K562 (cell line): Measurements from ENCODE around the gene TMEM14C. TPM values are rescaled to one million over a fixed set of nuclear protein-coding genes. Genes with fewer than 3 reads are reported as not detected.

Experiments
- ATAC-seq: fragments of 200-7000 bp; cut with Tn5 transposase; 3 replicates; pipeline ENCODE4 v1.9.1; 2020; ENCODE audit warnings: moderate library complexity
- BruUV-seq: library from RNA; stranded (reverse); fragments of 400-500 nt; replicated peaks from 2 replicates; lab custom pipeline; 2021; lab: Mats Ljungman, UMichigan
- CTCF ChIA-PET: fragments of 300-600 bp; formaldehyde crosslinking; extraction: SDS; loops from one replicate; lab custom pipeline; 2021; ENCODE audit warnings: low intra/inter-chr PET ratio; lab: Yijun Ruan, JAX
- POLR2A ChIA-PET: fragments of 300-600, 350-650 bp; sonication (Branson Sonifier 250); formaldehyde crosslinking; extraction: SDS; loops from one replicate; lab custom pipeline; 2021; ENCODE audit warnings: antibody characterized with exemption, inconsistent platforms; lab: Yijun Ruan, JAX
- DNase-seq, 4 experiments: peaks; one replicate each; pipeline versions ENCODE4 v3.0.0 to v3.0.0-alpha.2; 2011 to 2018; ENCODE audit warnings: low spot score in 3 of 4, mixed read lengths in 3 of 4; ENCODE audit errors: extremely low read depth in 1 of 4
- FAIRE-seq: peaks from 2 replicates; lab custom pipeline; 2011; peaks lifted over from hg19 to GRCh38; lab: Jason Lieb, UNC
- H2AFZ ChIP-seq: 2 replicates; pipeline ENCODE4 v1.6.0; 2011; ENCODE audit warnings: low read depth, low read length, control low read depth, inconsistent platforms
- H3K27ac ChIP-seq: fragments of 200-600 bp; 3 replicates; pipeline ENCODE4 v1.8.0; 2011; ENCODE audit warnings: low read depth, mild to moderate bottlenecking, control low read depth, inconsistent platforms, low read length, moderate library complexity, mixed read lengths; ENCODE audit errors: extremely low read depth
- H3K27me3 ChIP-seq, 2 experiments: fragments of 300-600 bp in 1 of 2; 2 replicates in 1 of 2; 3 replicates in 1 of 2; pipeline versions ENCODE4 v1.6.0 to v1.8.0; 2011; ENCODE audit warnings: inconsistent platforms in 2 of 2, low read length in 2 of 2, mild to moderate bottlenecking in 1 of 2, mixed read lengths in 1 of 2, moderate library complexity in 1 of 2; ENCODE audit not compliant: control insufficient read depth in 2 of 2, insufficient read depth in 2 of 2
- H3K36me3 ChIP-seq: fragments of 300-600 bp; 3 replicates; pipeline ENCODE4 v1.8.0; 2011; ENCODE audit warnings: mild to moderate bottlenecking, low read length, inconsistent platforms; ENCODE audit not compliant: control insufficient read depth, insufficient read depth
- H3K4me1 ChIP-seq, 2 experiments: fragments of 200-600 bp in 1 of 2; replicated peaks in 1 of 2; 2 replicates in 1 of 2; 3 replicates in 1 of 2; pipeline versions ENCODE4 v1.5.1 to v1.8.0; 2011; ENCODE audit warnings: inconsistent platforms in 2 of 2, low read length in 2 of 2, mild to moderate bottlenecking in 1 of 2, mixed read lengths in 1 of 2, moderate library complexity in 1 of 2; ENCODE audit not compliant: control insufficient read depth in 2 of 2, insufficient read depth in 2 of 2
- H3K4me2 ChIP-seq: 2 replicates; pipeline ENCODE4 v1.6.1; 2011; ENCODE audit warnings: low read length, control low read depth, inconsistent platforms, mixed read lengths; ENCODE audit not compliant: insufficient read depth
- H3K4me3 ChIP-seq: fragments of 200-600 bp; sonication (generic), shearing (Covaris generic); 2 replicates; pipeline ENCODE4 v1.5.1; 2016; ENCODE audit warnings: control low read depth, inconsistent platforms
- H3K79me2 ChIP-seq: fragments of 200-600 bp; 3 replicates; pipeline ENCODE4 v1.8.0; 2011; ENCODE audit warnings: low read length, inconsistent platforms; ENCODE audit not compliant: control insufficient read depth, insufficient read depth
- H3K9ac ChIP-seq, 2 experiments: 2 replicates each; pipeline versions ENCODE4 v1.6.0 to v1.6.1; 2011; ENCODE audit warnings: low read depth in 2 of 2, low read length in 2 of 2, control low read depth in 1 of 2, inconsistent platforms in 1 of 2, mild to moderate bottlenecking in 1 of 2, mixed read lengths in 1 of 2; ENCODE audit not compliant: insufficient read depth in 1 of 2
- H3K9me1 ChIP-seq: one replicate; pipeline ENCODE4 v1.6.0; 2011; ENCODE audit warnings: inconsistent platforms, mild to moderate bottlenecking, low read length, moderate library complexity; ENCODE audit not compliant: control insufficient read depth, insufficient read depth
- H3K9me3 ChIP-seq: replicated peaks from 2 replicates; pipeline ENCODE4 v1.5.1; 2011; ENCODE audit warnings: low read depth, low read length, inconsistent platforms; ENCODE audit not compliant: control insufficient read depth, insufficient read depth
- H4K20me1 ChIP-seq: replicated peaks from 2 replicates; pipeline ENCODE4 v1.6.1; 2011; ENCODE audit warnings: low read length, inconsistent platforms, mixed read lengths; ENCODE audit not compliant: control insufficient read depth, insufficient read depth
- BRD4 ChIP-seq: fragments of 200-600 bp; sonication (generic); IDR thresholded peaks from 2 replicates; pipeline ENCODE4 v1.6.1; 2017; ENCODE audit warnings: inconsistent platforms
- CCNT2 ChIP-seq: IDR thresholded peaks from 2 replicates; pipeline ENCODE4 v1.6.1; 2011; ENCODE audit warnings: borderline replicate concordance, low read depth, mild to moderate bottlenecking, moderate library complexity, mixed read lengths, low read length; ENCODE audit not compliant: insufficient read length; ENCODE audit errors: extremely low read depth
- CHD2 ChIP-seq: IDR thresholded peaks from 2 replicates; pipeline ENCODE4 v1.6.1; 2011; ENCODE audit warnings: low read depth, low read length
- DIDO1 ChIP-seq: fragments of 450-650 bp; IDR thresholded peaks from 2 replicates; pipeline ENCODE4 v1.6.1; 2016; ENCODE audit warnings: low read depth, missing biosample characterization, missing genetic modification characterization
- MYBL2 ChIP-seq, 2 experiments: fragments of 450-650 bp in 1 of 2; sonication (generic) in 1 of 2; formaldehyde crosslinking in 1 of 2; IDR thresholded peaks; 2 replicates each; pipeline versions ENCODE4 v1.6.1 to v1.8.1; 2017 to 2022; ENCODE audit warnings: borderline replicate concordance in 1 of 2, inconsistent platforms in 1 of 2, low read depth in 1 of 2, mild to moderate bottlenecking in 1 of 2, missing genetic modification reagents in 1 of 2, moderate library complexity in 1 of 2
- NR2F6 ChIP-seq: fragments of 450-650 bp; formaldehyde crosslinking; IDR thresholded peaks from 2 replicates; pipeline ENCODE4 v1.4.0; 2020; ENCODE audit warnings: mild to moderate bottlenecking
- SMAD4 ChIP-seq: fragments of 250-450 bp; sonication (Bioruptor Pico); conservative IDR thresholded peaks from 2 replicates; pipeline ENCODE4 v1.8.0; 2021; ENCODE audit warnings: inconsistent platforms, mild to moderate bottlenecking, moderate library complexity
- SMARCB1 ChIP-seq: IDR thresholded peaks from 2 replicates; pipeline ENCODE4 v1.6.1; 2011; ENCODE audit warnings: improper control_type of control experiment, low read depth; ENCODE audit not compliant: insufficient read length
- SRSF1 ChIP-seq: fragments of 200-400 bp; formaldehyde crosslinking; IDR thresholded peaks from 2 replicates; pipeline ENCODE4 v1.6.1; 2017; ENCODE audit warnings: mild to moderate bottlenecking, low read depth, low read length, moderate library complexity
- THAP7 ChIP-seq: fragments of 250-450 bp; sonication (Bioruptor Pico); IDR thresholded peaks from 2 replicates; pipeline ENCODE4 v1.5.0; 2021
- TRIM24 ChIP-seq, 2 experiments: fragments of 450-650 bp; IDR thresholded peaks; 2 replicates each; pipeline ENCODE4 v1.6.1; 2016
- ZNF174 ChIP-seq: fragments of 250-450 bp; sonication (Bioruptor Pico); IDR thresholded peaks from 2 replicates; pipeline ENCODE4 v1.4.0; 2020; ENCODE audit warnings: mild to moderate bottlenecking
- ZNF274 ChIP-seq: IDR thresholded peaks from 2 replicates; pipeline ENCODE4 v1.6.1; 2011; ENCODE audit warnings: low read depth, mild to moderate bottlenecking, low read length, moderate library complexity, borderline replicate concordance
- ZNF436 ChIP-seq: fragments of 250-450, 450-650 bp; sonication (Bioruptor Pico); formaldehyde crosslinking; IDR thresholded peaks from 2 replicates; pipeline ENCODE4 v1.7.0; 2020; ENCODE audit warnings: mild to moderate bottlenecking
- WGBS: fragments of 100-300 bp; shearing (Covaris generic); methylation state at CpG from one replicate; pipeline ENCODE4 v1.1.6; 2016; ENCODE audit warnings: low coverage, mixed read lengths; ENCODE audit not compliant: insufficient coverage; ENCODE audit errors: missing lambda C conversion rate; 5-methylcytosine and 5-hydroxymethylcytosine counted together
- in situ Hi-C: fragments of 300-500 bp; cut with MboI; formaldehyde crosslinking; loops from 4 replicates; pipeline ENCODE4 v1.15.0; 2018; ENCODE audit warnings: inconsistent platforms, mixed read lengths
- intact Hi-C: fragments of 100-400 bp; cut with micrococcal nuclease; formaldehyde crosslinking; loops from 2 replicates; pipeline ENCODE4 v1.14.2; 2022
- polyA plus RNA-seq, 8 experiments: library from polyadenylated mRNA; depleted of rRNA in 4 of 8; stranded (reverse) in 5 of 8; unstranded in 3 of 8; fragments of >200 nt; fragmentation: Nextera tagmentation in 2 of 8; fragmentation: Illumina TruSeq in 1 of 8; extraction: Ambion mirVana in 2 of 8; extraction: Trizol in 1 of 8; gene quantifications; 2 replicates each; pipeline versions ENCODE4 v1.2.1 to v1.2.3, GENCODE V29; 2011 to 2014; ENCODE audit warnings: inconsistent platforms in 1 of 8, missing spikeins in 1 of 8
- total RNA-seq, 7 experiments: library from RNA; depleted of rRNA in 6 of 7; stranded (reverse); fragments of >200 nt in 6 of 7; fragmentation: Illumina TruSeq in 2 of 7; extraction: Trizol in 2 of 7; gene quantifications; 2 replicates each; pipeline versions ENCODE4 v1.2.1 to v1.2.3, GENCODE V29; 2011 to 2021; ENCODE audit warnings: low replicate concordance in 1 of 7
- TF ChIP-seq, protein P1 (sequence below): fragments of 250-450 bp; sonication (Bioruptor Pico); IDR thresholded peaks from 2 replicates; pipeline ENCODE4 v1.5.0; 2020; ENCODE audit warnings: mild to moderate bottlenecking
- TF ChIP-seq, protein P2 (sequence below): sonication (generic); formaldehyde crosslinking; IDR thresholded peaks from 2 replicates; pipeline ENCODE4 v1.8.1; 2023; ENCODE audit warnings: mild to moderate bottlenecking, missing genetic modification reagents
- TF ChIP-seq, protein P3 (sequence below), 2 experiments: fragments of 450-650 bp; IDR thresholded peaks; 2 replicates each; pipeline ENCODE4 v1.6.1; 2016

Gene TMEM14C
- total and polyA plus RNA-seq, 9 of the 15 experiments (the other 6 are each of a cell fraction or from before 2014, with no cell fraction given), result 151 to 496 (median 263) TPM

DNA sequence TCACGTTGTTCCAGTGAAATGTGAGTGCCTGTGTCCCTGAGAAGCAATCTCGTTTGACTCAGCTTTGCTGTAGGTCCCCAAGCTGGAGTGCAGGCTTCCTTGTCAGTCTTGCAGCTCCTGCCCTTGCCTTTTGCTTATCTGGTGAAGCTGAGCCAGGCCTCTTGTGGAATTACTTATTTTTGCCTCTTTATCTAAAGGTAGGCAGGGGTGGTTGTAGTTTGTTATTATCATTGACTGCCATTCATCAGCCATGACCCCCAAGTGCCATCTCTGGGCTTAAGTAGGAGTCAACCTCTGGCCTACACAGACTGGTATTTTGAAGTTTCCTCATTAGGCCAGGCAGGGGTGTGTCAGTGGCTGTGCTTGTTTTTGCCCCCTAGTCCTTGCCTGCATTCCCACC, 26.9 kb downstream of the TMEM14C start:
- Histone ChIP-seq H4K20me1 (peaks cover 25% of the 10 kb centered on the region), H2AFZ (no peak overlapping the region), H3K4me3 (peak overlapping the region; percentile 57; the same call in 1 of the 2 replicates), H3K4me1 (peaks cover 28 to 51% of the 10 kb centered on the region in 2 experiments), H3K4me2 (peak overlapping the region; percentile 84), H3K9me3 (no peaks in the 10 kb centered on the region), H3K9ac (peak overlapping the region; percentile 2 to 81; a peak in 3 of 4 replicates), H3K79me2 (peaks cover 71% of the 10 kb centered on the region), H3K9me1 (no peaks in the 10 kb centered on the region), H3K27me3 (no peaks in the 10 kb centered on the region), H3K36me3 (peaks cover 52% of the 10 kb centered on the region), H3K27ac (peak overlapping the region; percentile 38; the same call in 2 of the 3 replicates)
- BruUV-seq, result no TSS peak
- POLR2A ChIA-PET, result interaction anchor here (0.6 to 2.7 kb wide), 6 partner anchors 9 to 636 kb away, joined by 3 to 10 read pairs (median 4); no protein-coding TSS in a partner anchor
- peak; percentile 97 for FAIRE-seq
- in situ Hi-C loops (no loop called here), intact Hi-C loops (loop anchor here (5.0 kb wide), 1 partner anchor 37 kb away; no protein-coding TSS in a partner anchor)
- peak in 3 of 4 experiments; percentile 22 to 93 (median 83) for DNase-seq
- ATAC-seq, result peak; percentile 50
- 0% methylated on average over 2 of the region's 2 CpGs for WGBS
- CTCF ChIA-PET, result no interaction called here
- peak; percentile 74 for TF ChIP-seq SMAD4 (CRISPR knock-in tag)
- no peak for TF ChIP-seq MYBL2 (IDR thresholded peaks at IDR 0.05; ENCODE audit: low read depth)
- TF ChIP-seq MYBL2 (CRISPR knock-in tag; IDR thresholded peaks at IDR 0.05; ENCODE audit: borderline replicate concordance), result no peak
- TF ChIP-seq, protein P1, sequence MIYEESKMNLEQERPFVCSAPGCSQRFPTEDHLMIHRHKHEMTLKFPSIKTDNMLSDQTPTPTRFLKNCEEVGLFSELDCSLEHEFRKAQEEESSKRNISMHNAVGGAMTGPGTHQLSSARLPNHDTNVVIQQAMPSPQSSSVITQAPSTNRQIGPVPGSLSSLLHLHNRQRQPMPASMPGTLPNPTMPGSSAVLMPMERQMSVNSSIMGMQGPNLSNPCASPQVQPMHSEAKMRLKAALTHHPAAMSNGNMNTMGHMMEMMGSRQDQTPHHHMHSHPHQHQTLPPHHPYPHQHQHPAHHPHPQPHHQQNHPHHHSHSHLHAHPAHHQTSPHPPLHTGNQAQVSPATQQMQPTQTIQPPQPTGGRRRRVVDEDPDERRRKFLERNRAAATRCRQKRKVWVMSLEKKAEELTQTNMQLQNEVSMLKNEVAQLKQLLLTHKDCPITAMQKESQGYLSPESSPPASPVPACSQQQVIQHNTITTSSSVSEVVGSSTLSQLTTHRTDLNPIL (CRISPR knock-in tag), result no peak
- no peak for TF ChIP-seq THAP7
- no peak for TF ChIP-seq SRSF1
- no peak for TF ChIP-seq BRD4
- no peak for TF ChIP-seq CCNT2
- no peak for TF ChIP-seq DIDO1 (tag)
- TF ChIP-seq TRIM24 (IDR thresholded peaks at IDR 0.05), result peak; percentile 84 to 86; a peak in 2 of 4 replicates
- TF ChIP-seq SMARCB1, result no peak
- TF ChIP-seq, protein P2, sequence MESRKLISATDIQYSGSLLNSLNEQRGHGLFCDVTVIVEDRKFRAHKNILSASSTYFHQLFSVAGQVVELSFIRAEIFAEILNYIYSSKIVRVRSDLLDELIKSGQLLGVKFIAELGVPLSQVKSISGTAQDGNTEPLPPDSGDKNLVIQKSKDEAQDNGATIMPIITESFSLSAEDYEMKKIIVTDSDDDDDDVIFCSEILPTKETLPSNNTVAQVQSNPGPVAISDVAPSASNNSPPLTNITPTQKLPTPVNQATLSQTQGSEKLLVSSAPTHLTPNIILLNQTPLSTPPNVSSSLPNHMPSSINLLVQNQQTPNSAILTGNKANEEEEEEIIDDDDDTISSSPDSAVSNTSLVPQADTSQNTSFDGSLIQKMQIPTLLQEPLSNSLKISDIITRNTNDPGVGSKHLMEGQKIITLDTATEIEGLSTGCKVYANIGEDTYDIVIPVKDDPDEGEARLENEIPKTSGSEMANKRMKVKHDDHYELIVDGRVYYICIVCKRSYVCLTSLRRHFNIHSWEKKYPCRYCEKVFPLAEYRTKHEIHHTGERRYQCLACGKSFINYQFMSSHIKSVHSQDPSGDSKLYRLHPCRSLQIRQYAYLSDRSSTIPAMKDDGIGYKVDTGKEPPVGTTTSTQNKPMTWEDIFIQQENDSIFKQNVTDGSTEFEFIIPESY (CRISPR knock-in tag), result no peak
- TF ChIP-seq CHD2, result 0 out of 2 replicates have a peak, but pooled peaks have one; percentile 35
- TF ChIP-seq NR2F6, result no peak
- TF ChIP-seq ZNF174 (CRISPR knock-in tag), result no peak
- TF ChIP-seq ZNF274, result peak; percentile 61; the same call in 1 of the 2 replicates
- TF ChIP-seq, protein P3, sequence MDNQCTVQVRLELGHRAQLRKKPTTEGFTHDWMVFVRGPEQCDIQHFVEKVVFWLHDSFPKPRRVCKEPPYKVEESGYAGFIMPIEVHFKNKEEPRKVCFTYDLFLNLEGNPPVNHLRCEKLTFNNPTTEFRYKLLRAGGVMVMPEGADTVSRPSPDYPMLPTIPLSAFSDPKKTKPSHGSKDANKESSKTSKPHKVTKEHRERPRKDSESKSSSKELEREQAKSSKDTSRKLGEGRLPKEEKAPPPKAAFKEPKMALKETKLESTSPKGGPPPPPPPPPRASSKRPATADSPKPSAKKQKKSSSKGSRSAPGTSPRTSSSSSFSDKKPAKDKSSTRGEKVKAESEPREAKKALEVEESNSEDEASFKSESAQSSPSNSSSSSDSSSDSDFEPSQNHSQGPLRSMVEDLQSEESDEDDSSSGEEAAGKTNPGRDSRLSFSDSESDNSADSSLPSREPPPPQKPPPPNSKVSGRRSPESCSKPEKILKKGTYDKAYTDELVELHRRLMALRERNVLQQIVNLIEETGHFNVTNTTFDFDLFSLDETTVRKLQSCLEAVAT (IDR thresholded peaks at IDR 0.05), result no peak
- no peak for TF ChIP-seq ZNF436 (CRISPR knock-in tag)
